ENCODE results near the gene OR13C9.
"Not testable (repeated sequence)": the region's sequence is repeated elsewhere in the genome, so short reads cannot be mapped to it uniquely, and the experiment has no call there.

Gene OR13C9

GRCh38 chr9:104618104-104618503 lies at the start of gene OR13C9:
OR13C9 (minus strand) TSS chr9:104618204; CDS start chr9:104618204, 0 bp downstream.
- no peak for FAIRE-seq

GRCh38 chr9:104658496-104659195 lies 40.6 kb upstream of the OR13C9 start:
- no peak for FAIRE-seq

- no peak for FAIRE-seq
Measured at GRCh38 chr9:104635456-104635855, 17.5 kb upstream of the OR13C9 start.

GRCh38 chr9:104633976-104634520 lies 16.0 kb upstream of the OR13C9 start:
- FAIRE-seq, result no peak

- not testable (repeated sequence) for FAIRE-seq
Measured at GRCh38 chr9:104625964-104626363, 8.0 kb upstream of the OR13C9 start.

GRCh38 chr9:104617418-104617817 lies 586 bp downstream of the OR13C9 start:
- no peak for FAIRE-seq

- no peak for FAIRE-seq
Measured at GRCh38 chr9:104611213-104611612, 6.8 kb downstream of the OR13C9 start.

GRCh38 chr9:104608336-104608735 lies 9.7 kb downstream of the OR13C9 start:
- no peak for FAIRE-seq

- FAIRE-seq, result peak; percentile 55
Measured at GRCh38 chr9:104606152-104606551, 11.9 kb downstream of the OR13C9 start.

GRCh38 chr9:104605527-104605926 lies 12.5 kb downstream of the OR13C9 start, which contains the start of gene OR13C2:
OR13C2 (minus strand) TSS chr9:104605627; CDS start chr9:104605627, 0 bp downstream.
- FAIRE-seq, result not testable (repeated sequence)

- FAIRE-seq, result no peak
Measured at GRCh38 chr9:104604801-104605200, 13.2 kb downstream of the OR13C9 start.

- not testable (repeated sequence) for FAIRE-seq
Measured at GRCh38 chr9:104599313-104599712, 18.7 kb downstream of the OR13C9 start, which contains the start of gene OR13C5. OR13C5 (minus strand) TSS chr9:104599413; CDS start chr9:104599413, 0 bp downstream.

- FAIRE-seq, result not testable (repeated sequence)
Measured at GRCh38 chr9:104598749-104599148, 19.3 kb downstream of the OR13C9 start.

- no peak for FAIRE-seq
Measured at GRCh38 chr9:104589626-104590025, 28.4 kb downstream of the OR13C9 start.

GRCh38 chr9:104586496-104587180 lies 31.4 kb downstream of the OR13C9 start:
- FAIRE-seq, result peak; percentile 99

GRCh38 chr9:104580562-104580961 lies 37.4 kb downstream of the OR13C9 start:
- FAIRE-seq, result no peak

GRCh38 chr9:104577263-104577662 lies 40.7 kb downstream of the OR13C9 start:
- FAIRE-seq, result no peak

GRCh38 chr9:104575456-104575855 lies 42.5 kb downstream of the OR13C9 start:
- FAIRE-seq, result no peak

GRCh38 chr9:104572612-104573011 lies 45.4 kb downstream of the OR13C9 start:
- FAIRE-seq, result no peak

- no peak for FAIRE-seq
Measured at GRCh38 chr9:104568868-104569267, 49.1 kb downstream of the OR13C9 start, which contains the start of gene OR13C8. OR13C8 (plus strand) TSS chr9:104569168; CDS start chr9:104569168, 0 bp downstream.
